Natural killer cell (primary cell): ENCODE data around the gene SLC16A6. TPM values are rescaled to one million over a fixed set of nuclear protein-coding genes. Genes with fewer than 3 reads are reported as not detected.
A peak's percentile ranks its signal among the peaks of the same experiment; 100 is the strongest.

Source experiments
- ATAC-seq, 3 donors: fragments of 150-1000 bp in 2 of 3; fragments of 200-7000 bp in 1 of 3; cut with Tn5 transposase; 1 replicate in 1 of 3; 2 replicates in 2 of 3; pipeline ENCODE4 v1.10.0; 2021; ENCODE audit warnings: mild to moderate bottlenecking in 2 of 3, moderate library complexity in 2 of 3
- DNase-seq, 2 donors: peaks; one replicate each; pipeline versions ENCODE4 v3.0.0 to v3.0.0-alpha.2; 2013 to 2021; ENCODE audit warnings: mixed read lengths in 1 of 2
- H3K27ac ChIP-seq: one replicate; pipeline ENCODE4 v1.5.1; 2013; ENCODE audit warnings: mild to moderate bottlenecking, low read length
- H3K27me3 ChIP-seq: one replicate; pipeline ENCODE4 v1.6.1; 2013; ENCODE audit warnings: low read length; ENCODE audit not compliant: control insufficient read depth, insufficient read depth
- H3K36me3 ChIP-seq: one replicate; pipeline ENCODE4 v1.6.1; 2013; ENCODE audit warnings: low read length; ENCODE audit not compliant: control insufficient read depth, insufficient read depth
- H3K4me1 ChIP-seq: one replicate; pipeline ENCODE4 v1.6.1; 2013; ENCODE audit warnings: low read length; ENCODE audit not compliant: control insufficient read depth, insufficient read depth
- H3K4me3 ChIP-seq: one replicate; pipeline ENCODE4 v1.5.1; 2013; ENCODE audit warnings: low read length
- H3K9me3 ChIP-seq: one replicate; pipeline ENCODE4 v1.6.1; 2013; ENCODE audit warnings: low read length; ENCODE audit not compliant: control insufficient read depth, insufficient read depth
- H3K27ac Mint-ChIP-seq, 2 donors: one replicate each; pipeline ENCODE4 v1.8.0; 2022; ENCODE audit warnings: mild to moderate bottlenecking in 2 of 2, mixed read lengths in 2 of 2, moderate library complexity in 1 of 2
- H3K27me3 Mint-ChIP-seq, 2 donors: one replicate each; pipeline ENCODE4 v1.8.0; 2022; ENCODE audit warnings: low read depth in 2 of 2, mixed read lengths in 2 of 2
- H3K36me3 Mint-ChIP-seq: one replicate; pipeline ENCODE4 v1.8.0; 2022; ENCODE audit warnings: mixed read lengths
- H3K4me1 Mint-ChIP-seq, 2 donors: one replicate each; pipeline ENCODE4 v1.8.0; 2022; ENCODE audit warnings: mixed read lengths in 2 of 2
- H3K4me3 Mint-ChIP-seq: one replicate; pipeline ENCODE4 v1.8.0; 2022; ENCODE audit warnings: mild to moderate bottlenecking, moderate library complexity, mixed read lengths
- H3K9me3 Mint-ChIP-seq, 2 donors: one replicate each; pipeline ENCODE4 v1.8.0; 2022; ENCODE audit warnings: mixed read lengths in 2 of 2
- WGBS: methylation state at CpG from one replicate; pipeline ENCODE4 v1.1.7; 2013; ENCODE audit warnings: missing lambda C conversion rate; ENCODE audit not compliant: insufficient coverage; 5-methylcytosine and 5-hydroxymethylcytosine counted together
- intact Hi-C: fragments of 100-400 bp; cut with micrococcal nuclease; formaldehyde crosslinking; loops from one replicate; pipeline ENCODE4 v1.14.2; 2022
- total RNA-seq, 4 donors: library from RNA; stranded (reverse); fragments of 120-200 nt in 1 of 4; gene quantifications; one replicate each; pipeline versions ENCODE4 v1.2.3 to v1.2.4, GENCODE V29; 2013 to 2022
- TF ChIP-seq, protein P1 (sequence below): fragments of 200-600 bp; IDR thresholded peaks from one replicate; pipeline ENCODE4 v1.8.0; 2022; ENCODE audit warnings: antibody characterized with exemption

SLC16A6 gene
- total RNA-seq, 3 donors from 2014 or later (not counting 1 experiment from before 2014, with no cell fraction given) = 16.5 to 20.9 (median 19.4) TPM

DNA sequence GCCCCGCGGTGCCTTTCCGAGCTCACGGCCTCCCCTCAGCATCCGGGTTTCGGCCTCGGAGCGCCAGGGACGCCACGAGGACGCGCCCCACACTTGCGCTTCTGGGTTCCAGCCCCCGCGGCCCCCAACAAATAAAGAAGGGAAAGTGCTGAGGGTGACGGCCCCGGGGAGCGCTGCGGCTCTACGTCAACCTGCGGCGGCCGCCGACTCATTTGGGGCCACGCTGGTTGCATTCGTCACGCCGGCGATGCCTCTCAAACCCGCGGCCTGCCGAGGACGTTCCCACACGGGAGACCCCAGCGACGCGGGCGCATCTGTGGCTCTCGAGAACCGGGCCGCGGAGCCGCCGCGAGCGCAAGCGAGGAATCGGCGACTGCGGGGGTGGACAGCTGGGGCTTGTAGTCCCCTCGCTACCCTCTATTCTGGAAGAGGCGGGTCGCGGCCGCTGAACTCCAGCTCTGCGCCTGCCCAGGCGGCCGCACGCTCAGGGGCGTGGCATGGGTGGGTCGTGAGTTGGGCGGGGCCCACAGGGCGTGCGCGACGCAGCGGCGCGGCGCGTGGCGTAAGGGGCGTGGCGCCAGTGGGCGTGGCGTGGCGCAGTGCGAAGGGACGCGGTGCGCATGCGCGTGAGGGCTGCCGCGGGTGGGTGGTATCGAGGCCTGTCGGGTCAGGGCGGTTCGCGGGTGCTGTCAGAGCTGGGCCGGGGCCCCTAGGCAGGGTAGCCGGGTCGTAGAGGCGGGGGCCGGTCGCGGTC, 43.3 kb downstream of the SLC16A6 start, which contains the start of gene AMZ2:
TSS of gene AMZ2 (plus strand) at position 599 of the 754 bp plus-strand sequence. CDS start 2,145 bp downstream, outside the sequence.
- peak; percentile 99 for DNase-seq
- peaks cover 34 to 37% of the 10 kb centered on the region in 2 donors for H3K4me1 Mint-ChIP-seq
- peaks cover 37% of the 10 kb centered on the region for H3K4me1 ChIP-seq
- ATAC-seq = peak; percentile 81 to 95 (median 83)
- H3K27me3 Mint-ChIP-seq = no peaks in the 10 kb centered on the region
- intact Hi-C loops = loop anchor here (1.0 to 5.0 kb wide), 5 partner anchors 8 to 215 kb away; partner anchors contain the start of genes ARSG and SLC16A6
- H3K27ac Mint-ChIP-seq = peak within 1 kb of the TSS; percentile 99 to 100
- TF ChIP-seq, protein P1, sequence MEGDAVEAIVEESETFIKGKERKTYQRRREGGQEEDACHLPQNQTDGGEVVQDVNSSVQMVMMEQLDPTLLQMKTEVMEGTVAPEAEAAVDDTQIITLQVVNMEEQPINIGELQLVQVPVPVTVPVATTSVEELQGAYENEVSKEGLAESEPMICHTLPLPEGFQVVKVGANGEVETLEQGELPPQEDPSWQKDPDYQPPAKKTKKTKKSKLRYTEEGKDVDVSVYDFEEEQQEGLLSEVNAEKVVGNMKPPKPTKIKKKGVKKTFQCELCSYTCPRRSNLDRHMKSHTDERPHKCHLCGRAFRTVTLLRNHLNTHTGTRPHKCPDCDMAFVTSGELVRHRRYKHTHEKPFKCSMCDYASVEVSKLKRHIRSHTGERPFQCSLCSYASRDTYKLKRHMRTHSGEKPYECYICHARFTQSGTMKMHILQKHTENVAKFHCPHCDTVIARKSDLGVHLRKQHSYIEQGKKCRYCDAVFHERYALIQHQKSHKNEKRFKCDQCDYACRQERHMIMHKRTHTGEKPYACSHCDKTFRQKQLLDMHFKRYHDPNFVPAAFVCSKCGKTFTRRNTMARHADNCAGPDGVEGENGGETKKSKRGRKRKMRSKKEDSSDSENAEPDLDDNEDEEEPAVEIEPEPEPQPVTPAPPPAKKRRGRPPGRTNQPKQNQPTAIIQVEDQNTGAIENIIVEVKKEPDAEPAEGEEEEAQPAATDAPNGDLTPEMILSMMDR = no peak
- under 1% methylated on average over 97 of the region's 97 CpGs for WGBS
- peak within 1 kb of the TSS; percentile 100 for H3K27ac ChIP-seq
- peak within 1 kb of the TSS; percentile 95 for H3K4me3 ChIP-seq
- no peaks in the 10 kb centered on the region for H3K9me3 Mint-ChIP-seq
- no peaks in the 10 kb centered on the region for H3K36me3 Mint-ChIP-seq
- H3K4me3 Mint-ChIP-seq = peak within 1 kb of the TSS; percentile 82
- H3K27me3 ChIP-seq = no peaks in the 10 kb centered on the region
- peaks cover 13% of the 10 kb centered on the region for H3K36me3 ChIP-seq
- no peaks in the 10 kb centered on the region for H3K9me3 ChIP-seq

DNA sequence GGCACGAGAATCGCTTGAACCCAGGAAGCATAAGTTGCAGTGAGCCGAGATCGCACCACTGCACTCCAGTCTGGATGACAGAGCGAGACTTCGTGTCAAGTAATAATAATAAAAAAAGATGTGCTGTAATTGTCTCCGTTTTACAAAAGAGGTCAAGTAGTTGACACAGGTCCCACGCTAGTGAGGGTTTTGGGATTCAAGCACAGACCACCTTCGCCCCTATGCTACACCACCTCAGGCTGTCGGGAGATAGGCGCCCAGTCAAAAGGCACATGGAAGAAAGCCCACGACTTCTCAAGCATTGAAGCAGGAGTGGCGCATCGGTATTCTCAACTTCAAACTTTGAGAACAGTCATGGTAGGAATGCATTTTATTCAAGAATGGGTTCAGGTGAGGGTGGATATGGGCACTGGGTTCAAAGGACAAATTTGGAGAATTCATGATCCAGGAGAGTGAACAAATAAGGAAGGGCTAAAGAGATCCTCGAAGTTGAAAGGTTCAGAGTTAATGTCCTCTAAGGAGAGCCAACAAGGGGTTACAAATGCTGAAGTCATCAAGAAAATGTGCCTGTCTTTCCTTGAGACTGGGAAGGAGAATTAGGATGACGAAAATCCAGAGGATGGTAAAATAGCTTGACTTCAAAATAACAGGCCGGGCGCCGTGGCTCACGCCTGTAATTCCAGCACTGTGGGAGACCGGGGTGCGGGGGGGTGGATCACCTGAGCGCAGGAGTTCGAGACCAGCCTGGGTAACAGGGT, 44.5 kb downstream of the SLC16A6 start:
- peak overlapping the region; percentile 82 for H3K4me3 Mint-ChIP-seq
- no peaks in the 10 kb centered on the region for H3K9me3 Mint-ChIP-seq
- TF ChIP-seq, protein P1 = no peak
- H3K4me1 ChIP-seq = peaks cover 31% of the 10 kb centered on the region
- H3K36me3 ChIP-seq = peaks cover 8% of the 10 kb centered on the region
- peak overlapping the region; percentile 95 for H3K4me3 ChIP-seq
- H3K27ac ChIP-seq = peak overlapping the region; percentile 100
- DNase-seq (no peak), ATAC-seq (no peak)
- WGBS = 94% methylated on average over 24 of the region's 24 CpGs
- no peaks in the 10 kb centered on the region for H3K36me3 Mint-ChIP-seq
- no peaks in the 10 kb centered on the region for H3K27me3 Mint-ChIP-seq
- no peaks in the 10 kb centered on the region for H3K9me3 ChIP-seq
- H3K27ac Mint-ChIP-seq = peak overlapping the region; percentile 99 to 100
- peaks cover 37 to 39% of the 10 kb centered on the region in 2 donors for H3K4me1 Mint-ChIP-seq
- no peaks in the 10 kb centered on the region for H3K27me3 ChIP-seq
- intact Hi-C loops = loop anchor here (1.0 to 5.0 kb wide), 4 partner anchors 9 to 216 kb away; partner anchors contain the start of genes ARSG and SLC16A6

DNA sequence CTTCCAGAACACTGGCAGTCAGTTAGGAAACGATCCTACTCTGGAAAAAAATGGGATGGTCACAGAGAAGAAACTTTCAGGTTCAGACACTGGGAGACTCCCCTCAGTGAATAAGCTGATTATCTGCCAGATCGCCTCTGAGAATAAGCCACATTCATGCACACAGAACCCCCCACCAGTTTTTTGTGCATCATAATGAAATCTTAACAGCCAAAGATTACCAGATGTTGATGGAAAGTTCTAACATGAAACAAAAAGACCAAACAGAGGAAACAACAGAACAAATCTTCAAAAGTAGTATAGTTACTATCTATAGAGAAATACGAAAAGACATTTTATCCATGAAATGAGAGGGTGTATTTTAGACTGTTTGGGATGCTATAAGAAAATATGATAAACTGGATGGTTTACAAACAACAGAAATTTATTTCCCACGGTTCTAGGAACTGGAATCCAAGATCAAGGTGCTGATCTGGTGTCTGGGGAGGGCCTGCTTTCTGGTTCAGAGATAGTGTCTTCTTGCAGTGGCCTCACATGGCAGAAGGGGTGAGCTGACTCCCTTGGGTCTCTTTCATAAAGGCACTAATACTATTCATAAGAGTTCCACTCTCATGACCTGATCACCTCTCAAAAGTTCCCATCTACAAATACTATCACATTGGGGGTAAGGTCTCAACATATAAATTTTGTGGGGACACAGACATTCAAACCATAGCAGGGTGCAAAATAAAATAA, 51.1 kb downstream of the SLC16A6 start:
- H3K27me3 ChIP-seq = no peaks in the 10 kb centered on the region
- H3K4me1 Mint-ChIP-seq = peaks cover 54 to 66% of the 10 kb centered on the region in 2 donors
- H3K9me3 ChIP-seq = no peaks in the 10 kb centered on the region
- no peaks in the 10 kb centered on the region for H3K9me3 Mint-ChIP-seq
- TF ChIP-seq, protein P1 = no peak
- no peaks in the 10 kb centered on the region for H3K36me3 Mint-ChIP-seq
- peak overlapping the region; percentile 37 for H3K4me3 Mint-ChIP-seq
- H3K27me3 Mint-ChIP-seq = no peaks in the 10 kb centered on the region
- H3K36me3 ChIP-seq = no peaks in the 10 kb centered on the region
- H3K4me3 ChIP-seq = no peak overlapping the region
- H3K4me1 ChIP-seq = peaks cover 50% of the 10 kb centered on the region
- WGBS = 65% methylated on average over 3 of the region's 4 CpGs
- ATAC-seq (no peak), DNase-seq (no peak)
- H3K27ac Mint-ChIP-seq = peak overlapping the region; percentile 98 to 100
- intact Hi-C loops = no loop called here
- peak overlapping the region; percentile 93 for H3K27ac ChIP-seq
